Progenitor cell of endocrine pancreas (in vitro differentiated cells): ENCODE measurements around the gene ADARB2. TPM values are rescaled to one million over a fixed set of nuclear protein-coding genes. Genes with fewer than 3 reads are reported as not detected.
"Not testable (repeated sequence)": the region's sequence is repeated elsewhere in the genome, so short reads cannot be mapped to it uniquely, and the experiment has no call there.

Source experiments
- DNase-seq: peaks from one replicate; pipeline ENCODE4 v3.0.0; 2021; ENCODE audit warnings: low spot score; ENCODE audit not compliant: unreplicated experiment
- H3K27ac Mint-ChIP-seq: 2 replicates; pipeline ENCODE4 v1.8.0; 2021; ENCODE audit warnings: mild to moderate bottlenecking, moderate library complexity, mixed read lengths
- H3K27me3 Mint-ChIP-seq: 2 replicates; pipeline ENCODE4 v1.8.0; 2021; ENCODE audit warnings: mixed read lengths
- H3K36me3 Mint-ChIP-seq: 2 replicates; pipeline ENCODE4 v1.8.0; 2022; ENCODE audit warnings: mixed read lengths; ENCODE audit not compliant: insufficient read depth
- H3K4me1 Mint-ChIP-seq: 2 replicates; pipeline ENCODE4 v1.8.0; 2021; ENCODE audit warnings: low read depth, mixed read lengths
- H3K4me3 Mint-ChIP-seq: 2 replicates; pipeline ENCODE4 v1.8.0; 2021; ENCODE audit warnings: low read depth, mild to moderate bottlenecking, moderate library complexity, mixed read lengths
- H3K9me3 Mint-ChIP-seq: 2 replicates; pipeline ENCODE4 v1.8.0; 2021; ENCODE audit warnings: low read depth, mixed read lengths
- CTCF ChIP-seq: fragments of 200-600 bp; sonication (generic); IDR thresholded peaks from one replicate; pipeline ENCODE4 v1.5.0; 2021; ENCODE audit warnings: antibody characterized with exemption, mild to moderate bottlenecking; ENCODE audit not compliant: unreplicated experiment
- total RNA-seq: library from RNA; stranded (reverse); gene quantifications from 2 replicates; pipeline ENCODE4 v1.2.1, GENCODE V29; 2021

The ADARB2 gene
- total RNA-seq, 1 donor from 2014 or later = 1.3 TPM

GRCh38 chr10:1538121-1538520 is 199.2 kb downstream of the ADARB2 start:
- peaks cover 2% of the 10 kb centered on the region for H3K36me3 Mint-ChIP-seq
- no peak for TF ChIP-seq CTCF
- H3K4me3 Mint-ChIP-seq = no peak overlapping the region
- no peaks in the 10 kb centered on the region for H3K4me1 Mint-ChIP-seq
- no peak overlapping the region for H3K27ac Mint-ChIP-seq
- no peaks in the 10 kb centered on the region for H3K9me3 Mint-ChIP-seq
- DNase-seq = no peak
- H3K27me3 Mint-ChIP-seq = no peaks in the 10 kb centered on the region

DNA sequence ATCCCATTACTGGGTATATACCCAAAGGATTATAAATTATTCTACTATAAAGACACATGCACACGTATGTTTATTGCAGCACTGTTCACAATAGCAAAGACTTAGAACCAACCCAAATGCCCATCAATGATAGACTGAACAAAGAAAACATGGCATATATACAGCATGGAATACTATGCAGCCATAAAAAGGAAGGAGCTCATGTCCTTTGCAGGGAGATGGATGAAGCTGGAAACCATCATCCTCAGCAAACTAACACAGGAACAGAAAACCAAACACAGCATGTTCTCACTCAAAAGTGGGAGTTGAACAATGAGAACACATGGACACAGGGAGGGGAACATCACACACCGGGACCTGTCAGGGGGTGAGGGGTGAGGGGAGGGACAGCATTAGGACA is 199.9 kb downstream of the ADARB2 start:
- H3K27me3 Mint-ChIP-seq, H3K4me1 Mint-ChIP-seq, H3K36me3 Mint-ChIP-seq, H3K4me3 Mint-ChIP-seq, H3K27ac Mint-ChIP-seq, DNase-seq, H3K9me3 Mint-ChIP-seq: not testable (repeated sequence)

DNA sequence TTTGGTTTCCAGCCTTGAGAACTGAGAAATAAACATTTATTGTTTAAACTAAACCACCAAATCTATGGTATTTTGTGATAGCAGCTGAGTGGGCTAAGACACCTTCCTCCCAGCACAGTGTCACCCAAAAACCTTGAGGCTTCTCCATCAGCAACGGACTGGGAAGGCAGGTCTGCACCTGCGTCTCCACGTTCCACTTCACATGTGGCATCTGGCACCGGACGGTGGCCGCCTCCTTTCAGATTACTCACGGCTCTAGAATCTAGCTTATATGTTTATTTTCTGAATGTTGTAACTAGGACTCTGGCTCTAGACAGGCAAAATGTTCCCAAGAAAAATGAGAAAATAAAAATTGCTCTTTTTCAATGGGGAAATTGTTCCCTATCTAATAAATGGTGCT is 201.0 kb downstream of the ADARB2 start:
- Mint-ChIP-seq H3K36me3 (peaks cover 2% of the 10 kb centered on the region), H3K4me3 (no peak overlapping the region), H3K27ac (no peak overlapping the region), H3K9me3 (no peaks in the 10 kb centered on the region), H3K4me1 (no peaks in the 10 kb centered on the region), H3K27me3 (no peaks in the 10 kb centered on the region)
- no peak for TF ChIP-seq CTCF
- no peak for DNase-seq

DNA sequence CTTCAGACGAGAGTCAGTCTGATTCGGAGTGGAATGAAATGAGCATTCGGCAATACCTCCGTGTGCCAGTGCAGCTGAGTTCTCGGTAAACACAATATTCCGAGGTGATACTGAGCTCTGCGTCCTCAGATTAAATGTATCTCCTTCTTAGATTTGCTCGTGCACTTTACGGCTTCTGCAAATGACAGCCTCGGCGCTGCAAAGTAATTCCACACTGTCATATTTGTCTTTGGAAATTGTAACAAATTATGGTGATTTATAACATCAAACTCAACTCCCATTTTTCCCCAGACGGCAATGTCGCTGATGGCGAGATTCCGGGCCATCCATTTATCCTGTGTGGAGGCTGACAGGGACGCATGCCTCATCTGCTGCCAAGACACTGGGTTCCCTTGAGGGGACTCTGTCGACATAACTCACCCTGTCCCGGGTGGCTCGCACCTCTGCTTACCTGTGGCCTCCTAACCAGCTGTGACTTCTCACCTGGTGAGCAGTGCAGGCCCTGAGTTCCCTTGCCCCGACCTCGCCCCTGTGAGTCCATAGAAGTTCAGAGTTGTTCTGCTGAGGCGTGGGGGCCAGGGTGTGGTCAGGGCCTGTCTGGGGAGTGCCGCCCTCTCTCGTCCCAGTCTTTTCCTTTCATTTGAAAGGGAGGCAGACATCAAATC is 201.9 kb downstream of the ADARB2 start:
- Mint-ChIP-seq H3K4me3 (no peak overlapping the region), H3K9me3 (no peaks in the 10 kb centered on the region), H3K4me1 (no peaks in the 10 kb centered on the region), H3K27me3 (no peaks in the 10 kb centered on the region), H3K27ac (no peak overlapping the region), H3K36me3 (peaks cover 2% of the 10 kb centered on the region)
- TF ChIP-seq CTCF = no peak
- DNase-seq = no peak

DNA sequence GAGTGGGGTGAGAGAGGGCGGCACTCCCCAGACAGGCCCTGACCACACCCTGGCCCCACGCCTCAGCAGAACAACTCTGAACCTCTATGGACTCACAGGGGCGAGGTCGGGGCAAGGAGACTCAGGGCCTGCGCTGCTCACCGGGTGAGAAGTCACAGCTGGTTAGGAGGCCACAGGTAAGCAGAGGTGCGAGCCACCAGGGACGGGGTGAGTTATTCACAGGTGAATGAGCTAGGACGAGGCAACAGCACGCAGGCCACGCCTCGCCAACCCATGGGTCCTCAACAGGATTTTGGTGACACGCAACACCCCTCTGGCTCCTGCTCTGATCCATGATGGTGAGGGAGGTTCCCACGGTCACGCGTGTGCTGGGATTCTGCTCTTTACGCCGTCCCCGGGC is 202.5 kb downstream of the ADARB2 start:
- DNase-seq = no peak

More for the DNA sequence above, 202.5 kb downstream of the ADARB2 start:
- no peak overlapping the region for H3K4me3 Mint-ChIP-seq
- H3K27me3 Mint-ChIP-seq = no peaks in the 10 kb centered on the region
- no peak overlapping the region for H3K27ac Mint-ChIP-seq
- H3K9me3 Mint-ChIP-seq = no peaks in the 10 kb centered on the region
- TF ChIP-seq CTCF = no peak
- H3K36me3 Mint-ChIP-seq = no peaks in the 10 kb centered on the region
- H3K4me1 Mint-ChIP-seq = no peaks in the 10 kb centered on the region
